ENCODE measurements around the gene GLIPR1L2.

Gene GLIPR1L2

DNA sequence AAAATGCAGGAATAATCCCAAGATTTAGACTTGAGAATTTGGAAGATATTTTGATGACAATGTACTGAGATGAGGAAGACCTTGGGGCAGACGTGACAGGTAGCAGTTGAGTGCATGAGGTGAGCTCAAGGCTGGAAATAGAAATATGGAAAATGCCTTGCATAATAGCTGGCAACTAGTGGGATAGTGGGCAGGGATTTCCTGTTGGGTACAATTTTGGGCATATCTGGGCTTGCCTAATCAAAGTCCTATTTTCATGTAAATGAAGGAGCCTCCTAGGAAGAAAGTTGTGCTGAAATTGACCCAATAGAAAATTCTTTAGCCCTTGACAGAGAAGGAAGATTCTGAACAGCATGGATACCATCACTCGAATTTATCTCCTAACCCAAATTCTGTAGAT lies 83.2 kb downstream of the GLIPR1L2 start:
- H3K36me3 ChIP-seq (ENCODE audit: control insufficient read depth, insufficient read depth, low read length): no peaks in the 10 kb centered on the region
- DNase-seq (ENCODE audit: extremely low read depth, insufficient read length): no peak
- no peak overlapping the region for H3K4me3 ChIP-seq (replicated peaks; ENCODE audit: low read depth, low read length)

DNA sequence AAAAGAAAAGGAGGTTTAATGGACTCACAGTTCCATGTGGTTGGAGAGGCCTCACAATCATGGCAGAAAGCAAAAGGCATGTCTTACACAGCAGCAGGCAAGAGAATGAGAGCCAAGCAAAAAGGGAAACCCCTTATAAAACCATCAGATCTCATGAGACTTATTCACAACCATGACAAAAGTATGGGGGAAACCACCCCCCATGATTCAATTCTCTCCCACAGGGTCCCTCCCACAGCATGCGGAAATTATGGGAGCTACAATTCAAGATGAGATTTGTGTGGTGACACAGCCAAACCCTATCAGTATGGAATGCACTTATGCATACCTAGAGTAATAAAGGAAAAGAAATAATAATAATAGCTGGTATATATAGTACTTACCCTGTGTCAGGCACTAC lies 85.2 kb downstream of the GLIPR1L2 start:
- Histone ChIP-seq H3K4me3 (replicated peaks; ENCODE audit: low read depth, low read length) (no peak overlapping the region), H3K27me3 (replicated peaks; ENCODE audit: control insufficient read depth, insufficient read depth, low read length) (no peaks in the 10 kb centered on the region), H3K36me3 (ENCODE audit: control insufficient read depth, insufficient read depth, low read length) (no peaks in the 10 kb centered on the region)
- no peak for TF ChIP-seq CTCF (IDR thresholded peaks at IDR 0.05; ENCODE audit: insufficient read depth, low read length, poor library complexity, severe bottlenecking)
- no peak for DNase-seq (ENCODE audit: extremely low read depth, insufficient read length)

More for the DNA sequence above, 83.2 kb downstream of the GLIPR1L2 start:
- TF ChIP-seq CTCF (IDR thresholded peaks at IDR 0.05; ENCODE audit: insufficient read depth, low read length, poor library complexity, severe bottlenecking): no peak
- H3K27me3 ChIP-seq (replicated peaks; ENCODE audit: control insufficient read depth, insufficient read depth, low read length): no peaks in the 10 kb centered on the region

DNA sequence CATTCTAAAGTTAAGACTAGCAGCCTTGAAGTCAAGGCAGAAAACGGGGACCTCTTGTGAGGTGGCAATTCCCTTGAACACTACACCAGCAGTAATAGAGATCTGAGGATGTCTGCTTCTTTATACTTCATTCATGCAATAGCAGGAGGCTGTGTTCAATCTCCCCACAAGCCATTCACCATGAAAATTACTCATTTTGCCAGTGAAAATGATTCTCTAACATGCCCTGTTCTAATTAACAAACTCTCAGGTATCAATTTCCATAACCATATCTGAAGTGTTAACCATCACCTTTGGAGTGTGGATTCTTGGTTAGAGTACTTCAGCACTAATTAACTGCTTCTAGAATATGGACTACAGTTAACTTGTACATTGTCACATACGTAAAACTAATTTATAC lies 86.2 kb downstream of the GLIPR1L2 start:
- H3K27me3 ChIP-seq (replicated peaks; ENCODE audit: control insufficient read depth, insufficient read depth, low read length): no peaks in the 10 kb centered on the region
- no peak for TF ChIP-seq CTCF (IDR thresholded peaks at IDR 0.05; ENCODE audit: insufficient read depth, low read length, poor library complexity, severe bottlenecking)

GRCh38 chr12:75478116-75478794 lies 87.4 kb downstream of the GLIPR1L2 start:
- no peaks in the 10 kb centered on the region for H3K36me3 ChIP-seq (ENCODE audit: control insufficient read depth, insufficient read depth, low read length)
- TF ChIP-seq CTCF (IDR thresholded peaks at IDR 0.05; ENCODE audit: insufficient read depth, low read length, poor library complexity, severe bottlenecking): no peak
- DNase-seq (ENCODE audit: extremely low read depth, insufficient read length): no peak
- H3K4me3 ChIP-seq (replicated peaks; ENCODE audit: low read depth, low read length): no peak overlapping the region
- H3K27me3 ChIP-seq (replicated peaks; ENCODE audit: control insufficient read depth, insufficient read depth, low read length): no peaks in the 10 kb centered on the region

More for the DNA sequence above, 86.2 kb downstream of the GLIPR1L2 start:
- H3K4me3 ChIP-seq (replicated peaks; ENCODE audit: low read depth, low read length): no peak overlapping the region
- H3K36me3 ChIP-seq (ENCODE audit: control insufficient read depth, insufficient read depth, low read length): no peaks in the 10 kb centered on the region
- no peak for DNase-seq (ENCODE audit: extremely low read depth, insufficient read length)

GRCh38 chr12:75479963-75480461 lies 89.1 kb downstream of the GLIPR1L2 start:
- H3K36me3 ChIP-seq (ENCODE audit: control insufficient read depth, insufficient read depth, low read length): no peaks in the 10 kb centered on the region; the same call in 1 of the 2 replicates
- H3K4me3 ChIP-seq (replicated peaks; ENCODE audit: low read depth, low read length): peak overlapping the region; percentile 69
- DNase-seq (ENCODE audit: extremely low read depth, insufficient read length): peak; percentile 39
- no peaks in the 10 kb centered on the region for H3K27me3 ChIP-seq (replicated peaks; ENCODE audit: control insufficient read depth, insufficient read depth, low read length)
- TF ChIP-seq CTCF (IDR thresholded peaks at IDR 0.05; ENCODE audit: insufficient read depth, low read length, poor library complexity, severe bottlenecking): no peak
